ENCODE results near the gene RCC2.

The RCC2 gene

GRCh38 chr1:17442841-17443240 lies 3.4 kb upstream of the RCC2 start:
- DNase-seq (ENCODE audit: low read depth in 3 of 3, low spot score in 1 of 3) = no peak

GRCh38 chr1:17441993-17442357 lies 2.5 kb upstream of the RCC2 start:
- no peak for DNase-seq (ENCODE audit: low read depth in 3 of 3, low spot score in 1 of 3)

DNA sequence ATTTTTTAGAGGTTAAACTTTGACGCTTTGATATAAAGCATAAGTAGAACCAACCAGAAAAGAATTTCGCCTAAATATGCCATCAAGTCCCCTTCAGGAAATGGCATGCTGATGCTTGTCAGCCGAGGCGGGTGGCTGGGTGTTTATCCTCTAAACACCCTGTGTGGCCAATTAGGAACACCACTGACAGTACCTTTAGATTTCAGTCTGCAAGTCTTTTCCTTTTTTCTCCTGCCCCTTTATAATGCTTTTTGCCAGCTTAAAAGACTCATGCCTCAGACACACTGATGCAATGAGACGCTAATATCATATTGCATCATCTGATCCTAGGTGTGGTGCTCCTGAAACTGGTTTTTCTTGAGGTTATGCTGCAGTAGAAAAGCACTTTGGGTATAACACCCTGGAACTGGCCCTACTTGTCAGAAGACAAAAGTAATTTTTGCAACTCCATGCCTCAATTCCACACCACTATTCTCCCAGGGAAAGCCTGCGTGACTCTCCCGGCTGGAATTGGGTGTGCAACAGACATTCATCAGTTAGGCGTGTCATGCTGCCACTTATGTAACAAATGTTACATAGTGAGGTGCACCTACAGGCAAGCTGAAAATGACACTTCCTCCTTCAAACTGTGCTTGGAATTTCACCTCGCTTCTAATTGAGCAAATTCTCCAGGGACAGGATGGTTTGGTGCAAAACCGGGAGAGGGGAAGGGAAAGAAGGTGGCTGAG lies 2.0 kb upstream of the RCC2 start:
- no peak for DNase-seq (ENCODE audit: low read depth in 3 of 3, low spot score in 1 of 3)

- no peak for DNase-seq (ENCODE audit: low read depth in 3 of 3, low spot score in 1 of 3)
Observed at GRCh38 chr1:17440827-17441168, 1.3 kb upstream of the RCC2 start.

- DNase-seq (ENCODE audit: low read depth in 3 of 3, low spot score in 1 of 3) = no peak
Observed at GRCh38 chr1:17440074-17440826, 773 bp upstream of the RCC2 start.

GRCh38 chr1:17438318-17439249 lies 893 bp downstream of the RCC2 start:
- DNase-seq (ENCODE audit: low read depth in 3 of 3, low spot score in 1 of 3) = peak in 2 of 3 donors; percentile 19 to 66

- DNase-seq (ENCODE audit: low read depth in 3 of 3, low spot score in 1 of 3) = peak in 2 of 3 donors; percentile 18 to 47
Observed at GRCh38 chr1:17437580-17438317, 1.7 kb downstream of the RCC2 start.

DNA sequence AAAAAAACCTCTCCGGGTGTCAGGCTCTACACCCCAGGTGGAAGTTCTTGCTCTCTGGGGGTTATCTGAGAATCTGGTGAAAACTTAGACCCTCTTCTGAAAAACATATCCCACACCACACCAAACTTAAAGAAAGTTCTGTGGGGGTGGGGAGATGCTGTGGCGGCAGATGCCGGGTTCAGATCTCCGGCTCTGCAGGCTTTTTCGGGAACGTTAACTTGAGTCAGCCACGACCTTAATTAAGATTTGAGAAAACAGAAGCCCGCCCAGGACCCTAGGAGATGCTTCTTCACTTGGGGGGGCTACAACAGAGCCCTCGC lies 2.3 kb downstream of the RCC2 start:
- DNase-seq (ENCODE audit: low read depth in 3 of 3, low spot score in 1 of 3) = no peak

GRCh38 chr1:17436380-17437174 lies 2.9 kb downstream of the RCC2 start:
- DNase-seq (ENCODE audit: low read depth in 3 of 3, low spot score in 1 of 3) = no peak

GRCh38 chr1:17434601-17435000 lies 4.9 kb downstream of the RCC2 start:
- DNase-seq (ENCODE audit: low read depth in 3 of 3, low spot score in 1 of 3) = no peak

DNA sequence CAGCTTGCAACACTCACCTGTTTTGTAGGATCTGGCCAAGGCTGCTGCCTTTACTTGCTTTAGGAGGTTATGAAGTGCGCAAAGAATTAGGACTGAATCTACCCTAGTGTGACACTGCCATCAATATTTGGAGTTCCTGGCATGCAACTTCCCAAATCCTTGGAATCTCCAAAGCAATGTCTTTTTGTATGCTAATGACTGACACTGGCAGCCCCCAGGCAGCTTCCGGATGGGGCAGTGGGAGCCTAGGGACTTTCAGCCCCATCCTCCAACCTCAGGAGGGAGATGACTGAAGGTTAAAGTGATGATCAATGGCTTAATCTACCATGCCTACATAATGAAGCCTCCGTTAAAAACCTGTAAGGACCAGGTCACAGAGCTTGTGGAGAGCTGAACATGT lies 5.5 kb downstream of the RCC2 start:
- no peak for DNase-seq (ENCODE audit: low read depth in 3 of 3, low spot score in 1 of 3)

- no peak for DNase-seq (ENCODE audit: low read depth in 3 of 3, low spot score in 1 of 3)
Observed at GRCh38 chr1:17433261-17433660, 6.2 kb downstream of the RCC2 start.

GRCh38 chr1:17432412-17432811 lies 7.1 kb downstream of the RCC2 start:
- DNase-seq (ENCODE audit: low read depth in 3 of 3, low spot score in 1 of 3) = no peak

GRCh38 chr1:17429183-17429582 lies 10.3 kb downstream of the RCC2 start:
- DNase-seq (ENCODE audit: low read depth in 3 of 3, low spot score in 1 of 3) = no peak

GRCh38 chr1:17427696-17428660 lies 11.5 kb downstream of the RCC2 start:
- no peak for DNase-seq (ENCODE audit: low read depth in 3 of 3, low spot score in 1 of 3)

DNA sequence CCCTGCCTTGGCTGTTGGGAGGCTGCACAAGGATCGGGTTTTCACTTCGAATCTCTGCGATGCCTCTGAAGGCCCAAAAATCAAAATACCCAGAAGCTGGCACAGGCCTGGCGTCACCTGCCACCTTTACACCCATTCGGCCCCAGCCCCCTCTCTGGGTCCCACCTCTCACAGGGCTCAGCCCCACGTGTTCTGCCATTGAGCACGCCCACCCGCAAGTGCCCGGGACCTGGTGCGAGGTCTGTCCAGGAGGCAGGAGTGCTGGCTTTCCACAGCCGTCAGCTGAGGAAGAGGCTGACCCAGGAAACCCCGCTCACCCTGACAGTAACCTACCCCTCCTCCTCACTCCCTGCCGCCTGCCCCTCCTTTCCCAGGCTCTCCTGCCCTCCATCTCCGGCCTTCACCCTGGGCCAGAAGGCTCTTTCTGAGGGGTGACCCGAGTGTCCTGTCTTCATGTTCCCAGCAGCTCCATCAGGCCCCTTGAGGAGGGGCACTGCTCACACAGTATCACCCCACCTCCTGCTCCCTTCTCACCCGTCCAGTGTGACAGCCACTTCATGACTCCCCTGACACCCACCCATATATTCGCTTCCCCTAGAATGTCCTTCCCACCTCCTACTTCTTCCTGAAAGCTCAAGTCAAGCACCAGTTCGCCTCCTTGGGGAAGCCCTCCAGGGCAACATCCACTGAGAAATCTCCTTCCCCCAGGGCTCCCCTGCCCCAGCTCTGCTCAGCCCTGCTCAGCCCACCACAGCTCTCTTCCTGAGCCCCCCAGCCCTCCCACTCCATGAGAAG lies 13.5 kb downstream of the RCC2 start:
- no peak for DNase-seq (ENCODE audit: low read depth in 3 of 3, low spot score in 1 of 3)

GRCh38 chr1:17423781-17424245 lies 15.7 kb downstream of the RCC2 start:
- no peak for DNase-seq (ENCODE audit: low read depth in 3 of 3, low spot score in 1 of 3)

DNA sequence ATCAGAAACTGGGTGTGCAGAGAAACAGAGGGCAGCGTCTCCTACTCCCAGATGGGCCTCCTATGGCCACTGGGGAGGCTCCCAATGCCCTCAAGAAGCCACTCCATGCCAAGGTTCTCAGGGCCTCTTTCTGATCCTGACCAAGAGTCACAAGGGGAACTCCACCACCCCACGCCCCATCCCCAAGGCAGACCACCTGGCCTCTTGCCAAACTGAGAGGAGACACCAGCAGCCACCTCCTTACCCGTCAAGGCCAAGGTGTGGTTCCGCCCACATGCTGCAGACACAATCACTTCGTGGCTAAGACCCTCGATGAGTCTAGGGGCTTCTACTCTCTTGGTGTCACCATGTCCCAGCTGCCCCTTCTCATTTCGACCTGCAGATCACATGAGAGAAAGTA lies 17.0 kb downstream of the RCC2 start:
- no peak for DNase-seq (ENCODE audit: low read depth in 3 of 3, low spot score in 1 of 3)

All from stimulated activated CD4-positive, alpha-beta T cell treated with anti-CD3 and anti-CD28 coated beads, TNF-alpha, amount 100 ng/mL, for 1 hour (primary cell).